Cardiac muscle cell (in vitro differentiated cells and primary cell): ENCODE results near the gene IFNL2. TPM values are rescaled to one million over a fixed set of nuclear protein-coding genes. Genes with fewer than 3 reads are reported as not detected.
"Not testable (repeated sequence)": the region's sequence is repeated elsewhere in the genome, so short reads cannot be mapped to it uniquely, and the experiment has no call there.

Experiments used
- DNase-seq, 2 donors: peaks; one replicate each; pipeline versions ENCODE4 v3.0.0 to v3.0.0-alpha.2; 2010 to 2017; ENCODE audit warnings: low read depth in 1 of 2, low spot score in 1 of 2
- H3K27ac ChIP-seq: fragments of 200-600 bp; sonication (generic); 2 replicates; pipeline ENCODE4 v1.5.1; 2016
- H3K27me3 ChIP-seq: fragments of 200-600 bp; sonication (generic); 2 replicates; pipeline ENCODE4 v1.6.0; 2016; ENCODE audit warnings: control low read depth
- H3K36me3 ChIP-seq: fragments of 200-600 bp; sonication (generic); 2 replicates; pipeline ENCODE4 v1.5.1; 2016; ENCODE audit warnings: control low read depth
- H3K4me1 ChIP-seq: fragments of 200-600 bp; sonication (generic); 2 replicates; pipeline ENCODE4 v1.8.1; 2017; ENCODE audit warnings: low read depth, mild to moderate bottlenecking, mixed run types
- H3K4me3 ChIP-seq: fragments of 200-600 bp; sonication (generic); 2 replicates; pipeline ENCODE4 v1.5.1; 2016; ENCODE audit warnings: mild to moderate bottlenecking
- H3K9me3 ChIP-seq: fragments of 200-600 bp; sonication (generic); 2 replicates; pipeline ENCODE4 v1.5.1; 2017; ENCODE audit warnings: low read depth, mild to moderate bottlenecking, control low read depth
- CTCF ChIP-seq: IDR thresholded peaks from 2 replicates; pipeline ENCODE4 v1.5.1; 2012; ENCODE audit warnings: low read depth, mild to moderate bottlenecking, low read length
- polyA plus RNA-seq: library from polyadenylated mRNA; unstranded; fragments of >200 nt; fragmentation: Nextera tagmentation; extraction: Ambion mirVana; gene quantifications from 2 replicates; pipeline ENCODE4 v1.2.1, GENCODE V29; 2016
- total RNA-seq: library from RNA; depleted of rRNA; stranded (reverse); fragments of >200 nt; gene quantifications from 2 replicates; pipeline ENCODE4 v1.2.3, GENCODE V29; 2016

Gene IFNL2
- total RNA-seq = not detected in 2 replicates
- not detected in 2 replicates for polyA plus RNA-seq

GRCh38 chr19:39268085-39268484 lies at the start of gene IFNL2:
TSS of gene IFNL2 (plus strand) at chr19:39268396. CDS start at chr19:39268569, 173 bp downstream.
- H3K4me3 ChIP-seq, H3K27ac ChIP-seq, H3K4me1 ChIP-seq, H3K9me3 ChIP-seq, DNase-seq, H3K36me3 ChIP-seq: not testable (repeated sequence)
- H3K27me3 ChIP-seq = peaks cover 39% of the 10 kb centered on the region

GRCh38 chr19:39219108-39219507 lies 49.1 kb upstream of the IFNL2 start:
- not testable (repeated sequence) for H3K4me1 ChIP-seq

DNA sequence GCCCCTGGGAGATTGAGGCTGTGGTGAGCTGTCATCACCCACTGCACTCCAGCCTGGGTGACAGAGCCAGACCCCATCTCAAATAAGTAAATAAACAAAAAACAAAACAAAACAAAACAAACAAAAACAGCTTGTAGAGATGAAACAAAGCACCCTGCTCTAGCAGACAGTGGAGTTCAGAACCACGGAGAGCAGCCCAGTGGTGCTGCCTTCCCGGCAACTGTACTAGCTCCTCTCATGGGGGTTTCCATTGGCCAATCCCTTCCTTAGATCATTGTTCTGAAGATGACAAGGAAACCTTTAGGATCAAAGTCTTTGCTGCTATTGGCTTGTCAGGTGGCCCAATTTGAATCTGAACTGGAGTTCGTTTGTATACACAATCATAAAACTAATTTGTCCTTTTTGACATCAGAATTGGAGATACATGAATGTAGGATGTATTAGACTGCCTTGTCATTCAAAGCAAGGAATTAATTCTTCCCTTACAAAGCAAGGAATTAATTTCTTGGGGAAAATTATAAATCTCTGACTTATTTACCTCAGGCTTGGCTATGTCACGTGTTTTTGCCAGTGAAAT lies 44.4 kb upstream of the IFNL2 start:
- Histone ChIP-seq H3K4me1 (no peaks in the 10 kb centered on the region), H3K4me3 (no peak overlapping the region), H3K27me3 (peaks cover 16% of the 10 kb centered on the region), H3K36me3 (no peaks in the 10 kb centered on the region), H3K27ac (no peak overlapping the region), H3K9me3 (no peaks in the 10 kb centered on the region)
- no peak for TF ChIP-seq CTCF
- DNase-seq = peak; percentile 56 to 76

More at GRCh38 chr19:39219108-39219507, 49.1 kb upstream of the IFNL2 start:
- H3K36me3 ChIP-seq, H3K27me3 ChIP-seq, DNase-seq, H3K9me3 ChIP-seq, H3K4me3 ChIP-seq, H3K27ac ChIP-seq: not testable (repeated sequence)

GRCh38 chr19:39224910-39225309 lies 43.3 kb upstream of the IFNL2 start:
- H3K4me1 ChIP-seq = no peaks in the 10 kb centered on the region
- H3K27me3 ChIP-seq = peaks cover 15% of the 10 kb centered on the region
- H3K27ac ChIP-seq = no peak overlapping the region
- H3K36me3 ChIP-seq = no peaks in the 10 kb centered on the region
- no peak for TF ChIP-seq CTCF
- no peak for DNase-seq
- H3K4me3 ChIP-seq = no peak overlapping the region
- no peaks in the 10 kb centered on the region for H3K9me3 ChIP-seq

DNA sequence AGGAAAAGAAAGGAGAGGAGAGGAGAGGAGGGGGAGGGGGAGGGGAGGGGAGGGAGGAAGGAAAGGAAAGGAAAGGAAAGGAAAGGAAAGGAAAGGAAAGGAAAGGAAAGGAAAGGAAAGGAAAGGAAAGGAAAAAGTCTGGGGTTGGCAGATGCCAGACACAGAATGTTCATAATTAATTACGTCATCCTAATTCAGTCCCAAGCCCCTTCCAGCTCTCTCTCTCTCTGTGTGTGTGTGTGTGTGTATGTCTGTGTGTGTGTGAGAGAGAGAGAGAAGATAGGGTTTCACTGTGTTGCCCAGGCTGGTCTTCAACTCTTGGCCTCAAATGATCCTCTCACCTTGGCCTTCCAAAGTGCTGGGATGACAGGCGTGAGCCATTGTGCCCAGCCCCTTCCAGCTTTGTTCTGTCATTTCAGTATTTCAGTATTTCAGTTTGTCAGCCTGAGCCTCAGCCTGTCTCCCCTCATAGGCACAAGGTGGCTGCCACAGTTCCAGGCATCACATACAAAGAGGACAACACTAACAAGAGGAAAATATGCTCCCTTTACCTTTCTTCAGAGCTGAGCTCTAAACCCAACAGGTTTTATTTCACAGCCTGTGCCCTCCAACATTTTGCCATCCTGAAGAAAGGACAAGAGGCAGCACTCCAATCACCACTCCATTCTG lies 38.0 kb upstream of the IFNL2 start:
- Histone ChIP-seq H3K27ac (no peak overlapping the region), H3K9me3 (no peaks in the 10 kb centered on the region), H3K36me3 (no peaks in the 10 kb centered on the region), H3K4me3 (no peak overlapping the region), H3K27me3 (peaks cover 16% of the 10 kb centered on the region), H3K4me1 (no peaks in the 10 kb centered on the region)
- no peak for DNase-seq
- no peak for TF ChIP-seq CTCF

DNA sequence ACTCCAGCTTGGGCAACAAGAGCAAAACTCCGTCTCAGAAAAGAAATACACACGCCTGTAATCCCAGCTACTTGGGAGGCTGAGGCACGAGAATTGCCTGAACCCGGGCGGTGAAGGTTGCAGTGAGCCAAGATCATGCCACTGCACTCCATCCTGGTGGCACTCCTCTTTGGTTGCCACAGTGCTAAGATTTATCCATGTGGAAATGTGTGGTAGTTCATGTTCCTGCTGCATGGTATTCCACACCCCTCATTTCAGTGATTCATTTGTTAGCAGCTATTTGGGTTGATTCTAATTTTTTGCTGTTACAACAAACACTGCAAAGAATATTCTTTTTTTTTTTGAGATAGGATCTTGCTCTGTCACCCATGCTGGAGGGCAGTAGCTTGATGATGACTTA lies 35.5 kb upstream of the IFNL2 start:
- H3K4me1 ChIP-seq = no peaks in the 10 kb centered on the region
- no peak for TF ChIP-seq CTCF
- H3K4me3 ChIP-seq = no peak overlapping the region
- no peaks in the 10 kb centered on the region for H3K36me3 ChIP-seq
- no peaks in the 10 kb centered on the region for H3K9me3 ChIP-seq
- H3K27ac ChIP-seq = no peak overlapping the region
- DNase-seq = no peak
- peaks cover 13% of the 10 kb centered on the region for H3K27me3 ChIP-seq
